NCI-H82 treated with DMSO at 0.1 percent for 48 hours (cell line): ENCODE results near the gene MRPS10.
A peak's percentile ranks its signal among the peaks of the same experiment; 100 is the strongest.

Experiments used
- DNase-seq: peaks from one replicate; lab custom pipeline; 2025; ENCODE audit not compliant: unreplicated experiment; lab: John Stamatoyannopoulos, UW

MRPS10 gene

DNA sequence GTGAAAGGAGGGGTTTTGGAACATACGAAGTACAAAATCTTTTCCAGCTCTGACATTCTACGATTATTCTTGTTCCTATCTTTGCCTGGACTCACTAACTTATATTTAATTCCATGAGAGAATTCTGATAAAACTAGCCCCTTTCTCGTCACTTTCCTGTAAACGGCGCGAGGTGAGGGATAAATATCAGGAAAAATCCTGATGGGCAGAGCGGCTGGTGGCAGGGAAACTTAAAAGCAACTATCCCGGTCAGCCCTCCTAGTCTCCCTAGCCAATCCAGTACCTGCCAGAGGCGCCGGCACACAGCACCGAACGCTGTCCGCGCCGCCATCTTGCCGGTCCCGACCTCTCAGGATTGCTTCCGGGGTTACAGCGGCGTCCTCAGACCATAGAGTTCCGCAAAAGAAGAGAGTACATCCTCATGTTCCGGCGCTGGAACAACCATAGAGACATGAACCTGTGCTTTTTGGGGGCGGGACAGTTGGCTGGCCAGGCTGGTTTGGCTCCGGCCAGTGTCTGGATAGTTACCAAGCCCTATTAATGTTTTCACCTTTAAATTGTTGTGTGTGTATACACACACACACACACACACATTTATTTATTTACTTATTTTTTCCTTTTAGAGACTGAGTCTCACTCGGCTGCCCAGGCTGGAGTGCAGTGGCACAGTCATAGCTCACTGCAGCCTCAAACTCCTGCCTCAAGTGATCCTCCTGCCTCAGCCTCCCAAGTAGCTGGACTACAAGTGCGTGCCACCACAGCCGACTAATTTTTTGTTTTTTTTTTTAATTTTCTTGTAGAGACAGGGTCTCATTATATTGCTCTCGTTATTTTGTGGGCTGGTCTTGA lies at the start of gene MRPS10:
TSS of gene MRPS10 (minus strand) at position 343 of the 849 bp plus-strand sequence. CDS start at position 331, 12 bp downstream.
- DNase-seq: peak; percentile 90

DNA sequence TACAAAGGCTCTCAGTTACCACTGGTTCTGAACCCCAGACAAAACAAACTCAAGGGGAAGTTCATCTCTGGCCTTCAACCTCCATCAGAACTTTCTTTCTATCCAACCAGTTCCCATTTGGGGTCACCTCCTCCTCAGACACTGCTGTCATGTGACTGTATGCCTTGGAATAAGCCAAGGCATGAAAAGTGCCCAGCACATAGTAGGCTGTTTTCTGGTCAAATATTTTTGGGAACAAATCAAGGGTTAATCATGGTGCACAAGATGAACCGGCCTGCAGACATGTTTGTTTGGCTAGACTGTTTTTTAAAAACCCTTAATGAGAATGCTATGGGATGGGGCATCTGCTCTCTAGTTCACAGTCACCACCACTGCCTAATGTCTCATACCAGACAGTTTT lies 48.9 kb upstream of the MRPS10 start:
- DNase-seq: no peak

DNA sequence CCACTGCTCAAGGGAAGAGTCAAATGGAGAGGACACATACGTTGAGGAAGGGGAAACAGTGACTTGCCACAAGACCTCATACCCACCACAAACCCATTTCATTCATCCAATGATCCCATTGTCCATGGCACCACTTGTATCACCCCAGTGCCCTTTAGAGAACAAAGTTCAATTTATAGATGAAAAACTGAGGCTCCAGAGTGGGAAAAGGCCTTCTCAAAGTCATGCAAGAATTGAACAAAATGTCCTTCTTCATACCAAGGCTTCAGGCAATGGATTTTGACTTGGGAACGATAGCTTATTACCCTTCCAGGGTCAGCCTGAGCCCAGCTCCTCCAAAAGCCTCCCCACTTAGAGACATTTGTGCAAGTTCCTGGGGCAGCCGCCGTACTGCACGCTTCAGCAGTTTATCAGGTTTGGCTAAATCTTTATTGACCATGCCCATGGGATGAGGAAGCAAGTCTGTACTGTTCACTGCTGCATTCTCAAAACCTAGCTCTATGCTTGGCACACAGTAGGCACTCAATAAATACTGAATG lies 47.3 kb upstream of the MRPS10 start:
- DNase-seq: no peak

DNA sequence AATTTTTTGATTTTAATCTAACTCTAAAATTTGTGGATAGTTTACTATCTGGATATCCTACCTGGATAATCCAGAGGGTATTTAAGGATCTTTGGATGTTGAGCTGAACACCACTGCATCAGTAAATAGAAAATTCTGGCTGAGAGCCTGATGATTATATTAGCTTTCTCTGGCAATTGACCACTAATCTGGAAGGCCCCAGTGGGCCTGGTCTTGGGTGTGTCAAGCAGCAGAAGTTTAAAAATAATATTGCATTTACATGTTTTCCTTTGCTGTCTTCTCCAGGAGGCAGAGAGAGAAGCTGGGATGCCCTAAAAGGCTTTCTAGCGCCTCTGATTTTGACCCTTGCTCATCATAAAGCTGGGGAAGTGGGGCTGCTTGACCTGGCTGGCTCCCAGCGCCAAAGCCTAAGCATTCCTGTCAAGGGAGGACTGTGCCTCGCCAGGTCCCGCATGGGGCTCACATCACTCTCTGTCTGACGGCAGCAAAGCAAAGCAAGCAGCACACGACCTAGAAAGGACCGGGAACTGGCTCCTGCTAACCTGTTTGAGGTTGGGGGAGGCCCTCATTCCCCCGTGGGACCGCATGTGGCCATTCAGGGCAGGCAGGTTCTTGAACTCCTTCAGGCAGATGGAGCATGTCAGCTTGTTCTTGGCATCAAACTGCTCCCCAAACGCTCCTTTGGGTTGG lies 46.6 kb upstream of the MRPS10 start:
- DNase-seq: no peak

DNA sequence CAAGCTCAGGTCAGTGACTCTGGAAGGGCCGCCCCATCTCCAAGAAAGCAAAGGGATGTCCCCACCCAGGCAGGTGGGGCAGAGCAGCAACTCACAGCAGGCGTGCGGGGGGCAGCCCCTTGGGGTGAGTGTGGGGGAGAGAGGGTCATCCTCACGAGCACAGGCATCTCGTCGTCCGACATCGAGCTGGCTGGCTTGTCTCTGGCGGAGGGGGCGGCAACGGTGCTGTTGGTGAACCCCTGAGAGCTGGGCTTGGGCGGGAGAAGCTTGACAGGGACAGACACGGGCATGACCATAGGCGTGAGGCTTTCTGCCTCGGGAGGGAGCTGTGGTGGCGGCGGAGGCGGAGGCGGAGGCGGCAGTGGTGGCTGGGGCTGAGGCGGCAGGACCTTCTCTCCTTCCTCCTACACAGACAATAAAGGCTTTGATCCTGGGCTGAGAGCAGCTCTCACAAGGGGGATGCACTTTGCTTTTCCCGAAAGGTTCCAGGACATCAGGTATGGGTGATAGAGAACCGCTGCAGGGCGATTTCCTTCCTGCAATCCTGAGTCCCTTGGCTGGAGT lies 45.6 kb upstream of the MRPS10 start:
- no peak for DNase-seq

DNA sequence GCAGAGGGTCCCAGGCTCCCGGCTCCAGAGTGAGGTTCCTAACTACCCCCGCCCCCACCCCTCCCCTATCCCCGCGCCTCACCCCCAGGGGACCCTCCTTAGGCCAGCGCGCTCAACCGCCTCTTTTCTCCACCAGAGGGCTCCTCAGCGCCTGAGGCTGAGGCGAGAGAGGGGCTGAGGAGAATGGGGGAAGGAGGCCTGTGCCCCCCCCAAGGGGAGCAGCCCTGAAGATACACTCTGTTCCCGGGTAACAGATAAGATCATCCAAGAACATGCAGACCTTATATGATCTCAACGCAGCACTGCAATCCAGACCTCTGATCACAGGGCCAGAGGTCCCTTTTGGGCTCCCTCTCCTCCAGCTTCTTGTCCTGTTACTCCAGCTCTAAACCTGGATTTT lies 43.3 kb upstream of the MRPS10 start:
- no peak for DNase-seq

DNA sequence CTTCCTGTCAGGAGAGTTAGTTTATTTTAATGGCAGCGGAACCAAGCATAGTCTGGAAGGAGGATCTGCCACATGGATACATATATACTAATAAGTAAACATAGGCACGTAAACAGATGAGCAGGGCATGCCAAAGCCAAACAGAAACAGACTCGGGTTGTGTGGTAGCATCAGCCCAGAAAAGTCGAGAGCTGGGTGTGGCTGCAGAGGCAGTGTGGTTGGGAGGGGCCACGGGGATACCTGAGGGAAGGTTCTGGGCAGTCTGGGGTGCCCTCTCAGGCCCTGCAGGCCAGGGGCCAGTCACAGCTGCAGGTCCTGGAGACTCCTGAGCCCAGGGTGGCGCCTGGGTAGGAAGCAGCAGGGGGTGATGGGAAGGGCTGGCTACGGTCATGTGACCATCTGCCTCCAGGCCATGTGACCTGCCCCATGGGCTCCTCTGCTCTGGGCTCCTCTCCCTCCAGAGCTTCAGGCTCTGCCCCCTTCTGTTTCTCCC lies 42.8 kb upstream of the MRPS10 start:
- DNase-seq: no peak

DNA sequence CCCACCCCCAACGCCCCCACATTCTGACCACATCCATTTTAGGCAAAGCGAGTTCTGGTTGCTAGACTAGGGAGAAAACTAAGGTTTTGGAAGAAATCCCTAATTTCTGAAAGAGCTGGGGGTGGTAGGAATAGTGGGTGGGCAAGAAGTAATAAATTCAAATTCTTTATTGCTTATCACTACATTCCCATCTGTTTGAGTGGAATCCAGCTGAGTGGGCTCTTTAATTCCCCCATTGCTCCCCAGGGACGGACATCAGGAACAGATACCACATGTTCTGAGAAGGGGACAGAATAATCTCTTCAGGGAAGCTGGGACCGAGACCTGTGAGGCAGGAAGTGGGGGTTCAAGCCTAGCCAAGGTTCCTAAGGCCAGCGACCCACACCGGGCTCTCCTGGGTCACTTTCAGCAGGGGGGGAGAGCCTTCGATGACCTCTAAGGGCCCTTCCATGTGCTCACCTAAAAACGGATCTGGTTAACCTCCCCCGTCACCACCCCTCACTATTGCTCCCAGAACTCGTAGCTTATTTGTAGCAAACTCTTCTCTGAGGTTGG lies 42.3 kb upstream of the MRPS10 start:
- DNase-seq: no peak

DNA sequence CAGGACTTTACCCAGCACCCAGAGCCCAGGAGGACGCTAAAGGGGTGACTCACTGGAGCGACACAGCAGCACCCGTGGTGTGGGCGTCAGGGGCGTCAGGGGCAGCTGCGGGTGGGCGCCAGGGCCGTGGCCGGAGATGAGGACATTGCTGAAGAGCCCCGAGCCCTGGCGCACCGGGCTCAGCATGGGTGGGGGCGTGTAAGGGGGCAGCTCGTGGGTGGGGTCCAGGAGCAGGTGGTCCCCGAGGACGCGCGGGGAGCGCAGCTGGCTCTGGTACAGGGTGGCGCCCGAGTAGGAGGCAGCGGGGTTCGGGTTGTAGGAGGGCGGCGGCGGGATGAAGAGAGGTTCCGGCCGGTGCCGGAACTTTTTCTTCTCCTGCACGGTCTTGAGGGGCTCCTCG lies 41.6 kb upstream of the MRPS10 start:
- no peak for DNase-seq

DNA sequence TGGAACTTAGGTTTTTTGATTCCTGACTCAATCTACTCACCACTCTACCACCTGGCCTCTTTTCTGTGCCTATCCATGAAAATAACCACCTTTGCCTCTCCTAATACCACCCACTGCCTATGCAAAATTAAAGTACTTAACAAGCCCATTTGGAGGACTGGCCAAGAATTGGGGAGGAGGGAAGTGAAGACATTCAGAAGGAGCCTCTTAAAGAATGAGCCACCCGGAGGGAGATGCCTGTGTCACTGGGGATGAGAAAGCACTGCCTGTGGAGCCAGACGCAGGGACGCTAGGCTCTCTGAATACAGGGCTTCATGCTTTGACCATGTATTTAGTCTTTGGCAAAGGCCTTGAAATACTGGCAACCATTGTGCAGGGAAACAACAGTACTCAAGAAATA lies 40.0 kb upstream of the MRPS10 start:
- peak; percentile 9 for DNase-seq

DNA sequence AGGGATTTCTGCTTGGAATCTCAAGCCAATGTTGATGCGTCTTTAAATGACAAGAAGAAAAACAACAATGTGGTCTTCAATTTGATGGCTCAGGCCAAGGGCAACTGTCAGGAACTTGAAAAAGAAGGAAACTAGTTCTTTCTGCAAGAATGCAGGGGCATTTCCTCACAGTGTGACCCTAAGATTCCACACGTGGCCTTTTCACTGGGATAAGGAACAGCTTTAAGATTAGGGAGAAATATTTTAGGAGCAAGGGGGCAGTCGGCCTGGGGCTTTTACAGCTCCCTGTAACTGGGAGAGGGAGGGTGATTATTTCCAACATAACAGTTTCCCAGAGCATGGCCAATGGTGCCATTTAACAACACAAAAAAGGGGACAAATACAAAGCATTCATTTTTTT lies 39.4 kb upstream of the MRPS10 start:
- no peak for DNase-seq

DNA sequence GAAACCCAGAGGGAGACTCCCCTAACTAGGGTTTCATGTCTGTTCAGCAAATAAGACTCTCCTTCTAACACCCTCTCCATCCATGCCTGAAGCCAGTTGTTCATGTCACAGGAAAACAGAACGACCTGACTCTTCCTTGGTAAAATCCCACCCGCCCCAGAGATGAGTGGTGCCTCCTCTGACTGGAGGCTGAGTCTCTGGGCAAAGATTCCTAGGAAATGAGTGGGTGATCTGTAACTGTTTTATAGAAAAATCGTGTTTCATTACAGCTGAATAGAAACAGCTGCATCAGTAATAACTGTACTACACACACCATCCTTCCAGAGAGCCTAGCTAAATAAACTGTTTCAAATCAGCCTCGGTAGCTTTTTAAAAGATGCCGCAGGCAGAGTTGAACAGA lies 37.4 kb upstream of the MRPS10 start:
- no peak for DNase-seq

DNA sequence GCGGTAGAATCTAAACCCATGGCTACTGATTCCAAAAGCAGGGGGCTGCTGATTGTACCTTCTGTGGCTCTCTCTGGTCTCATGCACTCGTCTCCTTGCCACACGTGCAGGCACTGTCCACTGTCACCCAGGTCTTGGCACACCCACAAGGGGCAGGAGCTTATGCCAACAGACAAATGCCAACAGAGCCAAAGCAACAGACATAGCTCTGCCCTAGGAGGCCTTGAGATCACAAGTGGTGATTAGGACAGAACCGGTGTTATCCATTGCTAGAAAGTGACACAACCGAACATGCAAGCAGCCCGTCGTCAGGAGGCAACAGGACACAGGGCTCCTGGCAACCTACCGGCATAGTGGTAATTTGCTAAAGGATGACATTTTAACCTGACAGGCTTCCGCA lies 36.8 kb upstream of the MRPS10 start:
- DNase-seq: no peak

DNA sequence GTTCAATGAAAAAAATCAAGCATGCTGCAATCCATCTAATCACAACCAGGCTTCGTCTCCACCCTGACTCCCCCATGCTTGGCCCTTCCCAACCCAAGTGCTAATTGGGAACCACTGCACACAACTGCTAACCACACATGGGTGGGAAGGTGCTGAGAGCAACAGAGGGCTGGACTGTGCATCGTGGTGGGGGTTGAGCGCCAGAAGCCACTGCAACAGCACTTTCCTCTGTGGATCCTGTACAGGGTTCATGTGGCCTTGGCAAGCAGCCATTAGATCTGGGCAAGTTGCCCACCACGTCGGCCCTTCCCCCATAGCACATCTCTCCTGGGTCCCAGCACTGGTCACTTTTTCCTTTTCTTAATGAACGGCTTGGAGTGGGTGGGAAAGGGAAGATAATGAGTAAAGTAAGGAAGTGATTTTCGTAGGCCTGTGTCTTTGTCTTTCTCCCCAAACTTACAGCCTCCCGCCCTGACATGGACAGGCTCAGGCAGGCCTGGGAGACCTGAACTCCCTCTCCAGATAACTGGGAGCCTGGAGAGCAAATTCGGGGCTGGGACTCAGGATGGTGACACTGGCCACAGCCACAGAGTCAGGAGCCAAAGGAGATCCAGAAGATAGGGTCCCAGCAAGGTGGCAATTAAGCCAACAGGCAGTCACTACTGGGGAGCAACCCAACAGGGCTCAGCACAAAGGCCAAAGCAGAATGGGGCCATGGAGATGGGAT lies 34.4 kb upstream of the MRPS10 start:
- DNase-seq: peak; percentile 34

DNA sequence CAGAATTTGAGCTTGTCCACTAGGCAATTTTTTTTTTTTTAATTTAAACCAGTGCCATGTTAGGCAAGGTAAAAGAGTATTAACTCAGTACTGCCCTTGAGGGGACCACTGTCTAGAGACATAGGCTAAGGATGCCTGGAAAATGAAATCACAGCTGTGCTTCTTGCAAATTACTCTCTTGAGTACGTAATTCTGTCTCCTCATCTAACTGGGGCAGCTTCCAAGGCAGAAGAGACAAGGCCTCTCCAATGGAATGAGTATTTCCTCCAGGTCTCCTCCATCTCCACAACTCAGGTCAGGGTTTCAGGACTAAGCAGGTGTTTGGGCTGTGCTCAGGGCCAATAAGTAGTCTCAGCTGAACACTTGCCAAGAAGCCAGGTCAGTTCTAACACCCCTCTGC lies 33.8 kb upstream of the MRPS10 start:
- no peak for DNase-seq

DNA sequence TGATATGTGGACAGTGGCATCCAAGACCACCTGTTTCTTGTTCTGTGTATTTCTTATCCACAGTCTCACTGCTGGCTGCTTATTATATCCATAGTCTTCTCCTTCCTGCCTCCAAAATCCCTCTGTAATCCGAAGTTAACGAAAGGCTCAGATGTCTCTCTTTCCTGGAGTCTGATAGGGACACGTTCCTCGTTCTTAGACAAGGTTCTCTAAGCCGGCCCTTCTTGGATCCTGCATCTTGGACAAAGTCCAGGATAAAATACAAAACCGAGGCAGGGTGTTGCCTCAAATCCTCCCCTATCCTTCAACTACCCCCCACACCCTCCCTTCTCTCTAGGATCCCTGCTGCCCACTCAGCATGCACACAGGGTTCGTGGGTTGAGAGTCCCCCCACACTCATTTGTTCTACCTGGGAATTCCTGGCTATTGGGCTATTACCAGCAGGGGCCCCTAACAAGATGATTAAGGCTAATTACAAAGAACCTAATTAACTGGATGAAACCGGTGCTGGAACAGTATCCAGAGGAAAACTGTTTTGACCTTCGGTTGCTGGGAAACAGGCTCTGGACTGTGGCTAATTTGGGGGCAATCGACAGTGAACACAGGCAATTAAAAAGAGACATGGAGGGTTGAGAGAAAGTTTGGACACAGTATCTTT lies 32.7 kb upstream of the MRPS10 start:
- DNase-seq: peak; percentile 86

DNA sequence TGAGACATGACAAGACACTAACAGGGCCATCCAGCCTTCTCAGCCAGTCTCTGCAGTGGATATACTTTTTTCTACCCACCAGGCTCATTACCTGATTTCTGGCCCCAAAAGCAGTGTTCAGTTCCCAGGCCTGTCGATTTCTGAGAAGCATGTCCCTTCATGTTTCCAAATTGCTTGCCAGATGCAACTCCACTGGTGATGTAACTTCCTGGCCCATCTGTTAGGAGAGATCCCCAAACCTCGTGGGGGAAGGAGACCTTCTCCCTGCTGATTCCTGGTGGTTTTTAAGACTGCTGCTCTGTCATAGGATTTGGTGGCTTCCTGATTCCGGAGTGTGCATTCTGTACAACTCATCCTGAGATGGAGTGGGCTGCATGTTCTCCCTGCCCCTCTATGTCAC lies 31.6 kb upstream of the MRPS10 start:
- DNase-seq: no peak

DNA sequence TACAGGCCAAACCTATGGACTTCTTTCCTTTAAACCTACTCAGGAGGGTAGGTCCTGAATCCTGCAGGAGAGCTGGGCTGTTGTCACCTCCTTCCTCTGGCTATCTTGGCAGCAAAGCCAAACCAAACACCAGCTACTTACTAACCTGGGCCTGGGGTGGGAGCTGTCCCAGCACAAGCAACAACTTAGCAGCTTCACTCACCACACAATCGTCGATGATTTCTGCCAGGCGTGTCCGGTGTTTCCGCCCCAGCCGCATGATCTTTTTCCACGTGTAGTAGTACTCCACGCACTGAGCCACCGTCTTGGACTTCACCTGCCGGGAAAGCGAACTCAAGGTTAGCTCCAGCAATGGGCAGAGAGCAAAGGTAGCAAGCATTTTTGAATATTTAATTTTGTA lies 25.4 kb upstream of the MRPS10 start:
- DNase-seq: no peak

DNA sequence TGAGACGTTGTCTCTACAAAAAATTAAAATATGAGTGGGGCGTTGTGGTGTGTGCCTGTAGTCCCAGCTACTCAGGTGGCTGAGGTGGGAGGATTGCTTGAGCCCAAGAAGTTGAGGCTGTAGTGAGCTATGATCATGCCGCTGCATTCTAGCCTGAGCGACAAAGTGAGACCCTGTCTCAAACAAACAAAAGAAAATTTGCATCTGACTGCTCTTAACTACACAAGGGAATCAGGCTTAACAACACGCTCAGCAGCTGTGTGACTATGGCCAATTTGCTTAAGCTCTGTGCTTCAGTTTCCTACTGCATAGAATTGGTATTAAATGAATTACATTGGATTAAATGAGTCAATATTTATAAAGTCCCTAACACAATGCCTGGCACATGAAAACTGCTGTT lies 24.3 kb upstream of the MRPS10 start:
- DNase-seq: no peak

DNA sequence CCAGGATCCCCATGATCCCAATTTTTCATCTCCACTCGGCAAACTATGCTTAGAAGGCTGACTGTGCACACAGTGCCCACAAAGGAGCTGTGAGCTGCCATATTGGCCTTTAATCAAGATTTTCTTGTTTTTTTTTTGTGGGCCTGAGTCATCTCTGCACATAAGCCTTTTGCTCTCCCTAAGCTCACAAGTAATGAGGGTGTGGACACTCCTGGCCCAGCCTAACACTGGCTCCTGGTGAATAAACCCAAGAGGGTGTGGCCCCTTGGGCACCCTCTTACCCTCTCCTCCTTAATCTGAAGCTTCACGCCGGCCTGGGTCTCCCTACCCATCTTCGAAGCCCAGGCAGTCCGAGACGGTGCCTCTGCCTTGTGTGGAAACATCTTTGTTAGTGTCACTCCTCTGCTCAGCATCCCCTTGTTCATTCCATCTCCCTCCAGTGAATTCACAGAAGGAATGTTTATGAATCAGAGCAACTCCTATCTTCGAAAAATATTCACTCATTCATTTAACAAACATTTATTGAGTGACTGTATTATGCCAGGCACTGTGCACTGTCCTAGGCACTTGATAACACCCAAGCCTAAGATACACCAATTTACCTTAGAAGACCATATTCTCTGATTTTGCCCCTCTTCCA lies 22.2 kb upstream of the MRPS10 start:
- no peak for DNase-seq
